H1 (cell line): ENCODE measurements around the gene CEP89. TPM values are rescaled to one million over a fixed set of nuclear protein-coding genes. Genes with fewer than 3 reads are reported as not detected.

ENCODE experiments used
- BRCA1 ChIP-seq: IDR thresholded peaks from 2 replicates; pipeline ENCODE4 v1.6.1; 2012; ENCODE audit warnings: low read depth, low read length, improper control_type of control experiment
- CHD7 ChIP-seq: fragments of 300-600 bp; sonication (generic); IDR thresholded peaks from 2 replicates; pipeline ENCODE4 v1.7.1; 2012; ENCODE audit warnings: low read length, moderate library complexity, mild to moderate bottlenecking, inconsistent platforms; ENCODE audit not compliant: insufficient replicate concordance
- FOSL1 ChIP-seq: IDR thresholded peaks from 2 replicates; pipeline ENCODE4 v1.6.1; 2011; ENCODE audit warnings: mild to moderate bottlenecking, low read depth, low read length, moderate library complexity; ENCODE audit not compliant: insufficient read depth
- HDAC6 ChIP-seq: IDR thresholded peaks from one replicate; pipeline ENCODE4 v1.7.1; 2012; ENCODE audit warnings: low read depth, mild to moderate bottlenecking, inconsistent platforms, low read length, moderate library complexity
- JUND ChIP-seq: IDR thresholded peaks from 2 replicates; pipeline ENCODE4 v1.6.1; 2011; ENCODE audit warnings: mild to moderate bottlenecking, improper control_type of control experiment, low read length
- KDM1A ChIP-seq: fragments of 200-600, 300-600 bp; sonication (generic); IDR thresholded peaks from 2 replicates; pipeline ENCODE4 v1.7.1; 2016; ENCODE audit warnings: mild to moderate bottlenecking, low read length, borderline replicate concordance
- MAX ChIP-seq: IDR thresholded peaks from 2 replicates; pipeline ENCODE4 v1.6.1; 2012; ENCODE audit warnings: inconsistent platforms
- RBBP5 ChIP-seq: IDR thresholded peaks from 2 replicates; pipeline ENCODE4 v1.7.1; 2012; ENCODE audit warnings: low read depth, mild to moderate bottlenecking, inconsistent platforms, low read length, moderate library complexity, borderline replicate concordance
- SP4 ChIP-seq: IDR thresholded peaks from 2 replicates; pipeline ENCODE4 v1.6.1; 2012; ENCODE audit warnings: low read length, inconsistent platforms
- TAF7 ChIP-seq: optimal IDR thresholded peaks from 2 replicates; pipeline ENCODE3; 2011; ENCODE audit warnings: low read depth, mild to moderate bottlenecking, inconsistent platforms, low read length, moderate library complexity, borderline replicate concordance
- TCF12 ChIP-seq: IDR thresholded peaks from 2 replicates; pipeline ENCODE4 v1.6.1; 2011; ENCODE audit warnings: low read depth, mild to moderate bottlenecking, low read length
- ZNF274 ChIP-seq: IDR thresholded peaks from 2 replicates; pipeline ENCODE4 v1.7.0; 2012; ENCODE audit warnings: low read length, borderline replicate concordance; ENCODE audit errors: extremely low read depth
- polyA plus RNA-seq, 7 experiments: library from polyadenylated mRNA; depleted of rRNA in 3 of 7; stranded (reverse) in 5 of 7; unstranded in 2 of 7; fragments of >200 nt in 5 of 7; fragments of 200-250 nt in 2 of 7; gene quantifications; 1 replicate in 5 of 7; 2 replicates in 1 of 7; 4 replicates in 1 of 7; pipeline versions ENCODE4 v1.2.1 to v1.2.3, GENCODE V29; 2011 to 2013; ENCODE audit warnings: missing spikeins in 2 of 7, mixed read lengths in 2 of 7
- total RNA-seq: library from RNA; stranded (reverse); fragmentation: NEBNext Ultra II Directional; extraction: Animal tissue kit (Norgen Biotek cat#: 25700); gene quantifications from 2 replicates; pipeline ENCODE4 v1.2.1, GENCODE V29; 2021

Gene CEP89
- total and polyA plus RNA-seq, 2 of the 8 experiments (the other 6 are each of a cell fraction or from before 2014, with no cell fraction given), result 23.0 to 23.6 TPM

GRCh38 chr19:32988724-32989123 is 17.0 kb upstream of the CEP89 start (continued):
- TF ChIP-seq CHD7 (no peak), HDAC6 (no peak), MAX (no peak), SP4 (no peak), FOSL1 (no peak), BRCA1 (no peak), RBBP5 (no peak), TCF12 (no peak), KDM1A (no peak), JUND (no peak), TAF7 (no peak), ZNF274 (no peak)
